ENCODE results near the gene SMNDC1. TPM values are rescaled to one million over a fixed set of nuclear protein-coding genes. Genes with fewer than 3 reads are reported as not detected.

The SMNDC1 gene
- total and polyA plus RNA-seq, 4 donors = 18.2 to 34.2 (median 25.5) TPM

DNA sequence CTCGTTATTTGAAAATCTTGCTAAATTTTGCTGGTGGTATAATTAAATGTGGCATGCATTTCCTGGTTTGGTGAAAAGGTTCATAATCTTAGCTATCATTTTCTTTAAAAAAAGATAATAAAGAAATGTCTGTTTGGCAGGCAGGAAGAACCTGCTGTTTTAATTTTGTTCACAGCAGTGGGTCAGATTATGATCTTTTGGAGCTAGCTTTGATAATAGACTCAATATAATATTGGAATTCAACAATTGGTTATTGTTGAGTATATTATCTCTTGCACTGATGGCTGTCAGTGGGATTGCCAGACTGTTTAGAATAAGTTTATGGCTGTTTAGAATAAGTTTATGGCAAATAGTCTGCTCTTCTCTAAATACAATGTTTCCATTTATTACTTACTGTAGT, 62.2 kb downstream of the SMNDC1 start:
- ATAC-seq (ENCODE audit: low FRiP score) (no peak), DNase-seq (no peak)
- peaks cover 2% of the 10 kb centered on the region for H3K9me3 ChIP-seq (ENCODE audit: control insufficient read depth, low read length)
- intact Hi-C loops (cut with DNase I) = no loop called here
- peaks cover 2 to 8% of the 10 kb centered on the region in 2 donors for H3K4me1 ChIP-seq (ENCODE audit: control insufficient read depth in 1 of 2, insufficient read depth in 2 of 2, low read length in 2 of 2)
- no peak overlapping the region for H3K4me3 ChIP-seq (ENCODE audit: low read length in 2 of 2)
- peaks cover 3 to 4% of the 10 kb centered on the region in 2 donors for H3K36me3 ChIP-seq (ENCODE audit: control insufficient read depth in 1 of 2, insufficient read depth in 2 of 2, low read length in 1 of 2)
- WGBS, 2 donors = 94 to 95% methylated on average over 1 of the region's 1 CpG
- no peak overlapping the region for H3K27ac ChIP-seq (ENCODE audit: low read depth in 1 of 2, low read length in 2 of 2)
- H3K27me3 ChIP-seq (ENCODE audit: control insufficient read depth in 1 of 2, insufficient read depth in 2 of 2, low read length in 1 of 2) = no peaks in the 10 kb centered on the region

DNA sequence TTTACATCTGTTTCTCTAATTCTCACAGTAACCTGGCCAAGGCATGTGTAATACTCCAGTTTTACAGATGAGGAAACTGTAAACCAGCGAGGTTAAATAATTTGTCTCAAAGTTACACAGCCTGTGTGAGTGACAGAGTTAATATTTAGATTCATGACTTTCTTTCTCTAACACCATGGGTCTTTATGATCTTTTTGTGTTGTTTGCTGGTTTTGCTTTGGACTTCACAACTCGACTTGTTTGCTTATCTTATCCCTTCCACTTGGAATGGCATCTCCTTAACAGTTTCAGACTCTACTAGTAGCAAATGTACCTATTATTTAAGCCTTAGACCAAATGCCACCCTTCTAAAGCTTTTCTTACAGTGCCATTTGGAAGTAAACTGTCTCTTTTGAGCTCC, 62.9 kb downstream of the SMNDC1 start:
- peaks cover 3 to 5% of the 10 kb centered on the region in 2 donors for H3K36me3 ChIP-seq (ENCODE audit: control insufficient read depth in 1 of 2, insufficient read depth in 2 of 2, low read length in 1 of 2)
- 82 to 85% methylated on average over 2 of the region's 2 CpGs for WGBS, 2 donors
- DNase-seq (no peak), ATAC-seq (ENCODE audit: low FRiP score) (no peak)
- no peaks in the 10 kb centered on the region for H3K27me3 ChIP-seq (ENCODE audit: control insufficient read depth in 1 of 2, insufficient read depth in 2 of 2, low read length in 1 of 2)
- intact Hi-C loops (cut with DNase I) = no loop called here
- H3K9me3 ChIP-seq (ENCODE audit: control insufficient read depth, low read length) = peaks cover 3% of the 10 kb centered on the region
- H3K27ac ChIP-seq (ENCODE audit: low read depth in 1 of 2, low read length in 2 of 2) = no peak overlapping the region
- H3K4me3 ChIP-seq (ENCODE audit: low read length in 2 of 2) = no peak overlapping the region
- peaks cover 2 to 8% of the 10 kb centered on the region in 2 donors for H3K4me1 ChIP-seq (ENCODE audit: control insufficient read depth in 1 of 2, insufficient read depth in 2 of 2, low read length in 2 of 2)

DNA sequence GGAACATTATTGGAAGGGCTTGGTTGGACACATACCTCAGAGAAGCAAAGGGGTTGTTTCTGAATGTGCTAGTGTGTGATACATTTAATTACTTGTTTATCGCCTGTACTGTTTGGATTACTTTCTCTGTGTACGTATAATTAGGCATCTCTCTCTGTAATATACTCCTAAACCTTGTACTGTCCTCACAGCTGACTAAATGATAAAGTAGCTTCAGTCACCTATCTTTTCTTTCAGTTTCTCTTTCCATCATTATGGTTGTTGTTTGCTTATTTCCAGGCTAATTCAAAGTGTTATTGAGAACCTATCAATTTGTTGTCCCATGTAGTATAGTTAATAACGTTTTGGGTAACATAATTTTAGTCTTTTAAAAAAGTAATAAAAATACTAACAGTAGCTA, 63.3 kb downstream of the SMNDC1 start:
- Histone ChIP-seq H3K4me1 (ENCODE audit: control insufficient read depth in 1 of 2, insufficient read depth in 2 of 2, low read length in 2 of 2) (peaks cover 2 to 8% of the 10 kb centered on the region in 2 donors), H3K4me3 (ENCODE audit: low read length in 2 of 2) (no peak overlapping the region), H3K36me3 (ENCODE audit: control insufficient read depth in 1 of 2, insufficient read depth in 2 of 2, low read length in 1 of 2) (peaks cover 3 to 5% of the 10 kb centered on the region in 2 donors), H3K9me3 (ENCODE audit: control insufficient read depth, low read length) (peaks cover 3% of the 10 kb centered on the region), H3K27me3 (ENCODE audit: control insufficient read depth in 1 of 2, insufficient read depth in 2 of 2, low read length in 1 of 2) (no peaks in the 10 kb centered on the region), H3K27ac (ENCODE audit: low read depth in 1 of 2, low read length in 2 of 2) (no peak overlapping the region)
- DNase-seq (no peak), ATAC-seq (ENCODE audit: low FRiP score) (no peak)
- intact Hi-C loops (cut with DNase I) = no loop called here
- WGBS, 2 donors = 87 to 92% methylated on average over 3 of the region's 3 CpGs

Other genes with a start within 250 kb of the SMNDC1 start
- gene MXI1, start 97.3 kb downstream of the SMNDC1 start, total RNA-seq = 100 to 1,000 TPM in 1 of 2 donors, 10 to 100 TPM in 1; 72.3 to 121 TPM
- 100 to 1,000 TPM in 1 of 2 donors, 10 to 100 TPM in 1; 79.9 to 101 TPM for gene MXI1, start 97.3 kb downstream of the SMNDC1 start, polyA plus RNA-seq
- gene DUSP5, start 193.0 kb upstream of the SMNDC1 start, total RNA-seq = 10 to 100 TPM; 10.4 to 30.3 TPM
- 1 to 10 TPM; 3.8 to 4.0 TPM for gene DUSP5, start 193.0 kb upstream of the SMNDC1 start, polyA plus RNA-seq

Data from aorta (tissue), 5 donors.